GM18907 (cell line): ENCODE measurements around the gene PLXNA2.

ENCODE experiments used
- ATAC-seq: cut with Tn5 transposase; IDR thresholded peaks from one replicate; pipeline ENCODE4 v1.9.1; 2021; ENCODE audit warnings: mild to moderate bottlenecking, moderate library complexity; ENCODE audit not compliant: unreplicated experiment

Gene PLXNA2

GRCh38 chr1:208243967-208244916, at the start of gene PLXNA2:
TSS of gene PLXNA2 (minus strand) at chr1:208244384. CDS start at chr1:208217922, 26,462 bp downstream.
- peak; percentile 40 for ATAC-seq

- ATAC-seq: no peak
Observed at GRCh38 chr1:208292908-208293307, 48.7 kb upstream of the PLXNA2 start.

- no peak for ATAC-seq
Observed at GRCh38 chr1:208291923-208292711, 47.9 kb upstream of the PLXNA2 start.

GRCh38 chr1:208291129-208291528, 46.9 kb upstream of the PLXNA2 start:
- ATAC-seq: no peak

GRCh38 chr1:208289716-208290115, 45.5 kb upstream of the PLXNA2 start:
- ATAC-seq: no peak

GRCh38 chr1:208288495-208288894, 44.3 kb upstream of the PLXNA2 start:
- no peak for ATAC-seq

- no peak for ATAC-seq
Observed at GRCh38 chr1:208280681-208281450, 36.7 kb upstream of the PLXNA2 start.

- ATAC-seq: no peak
Observed at GRCh38 chr1:208279826-208280588, 35.8 kb upstream of the PLXNA2 start.

- no peak for ATAC-seq
Observed at GRCh38 chr1:208278638-208279037, 34.5 kb upstream of the PLXNA2 start.

- ATAC-seq: no peak
Observed at GRCh38 chr1:208276757-208277435, 32.7 kb upstream of the PLXNA2 start.

GRCh38 chr1:208275083-208275482, 30.9 kb upstream of the PLXNA2 start:
- no peak for ATAC-seq

- no peak for ATAC-seq
Observed at GRCh38 chr1:208273386-208274017, 29.3 kb upstream of the PLXNA2 start.

- ATAC-seq: no peak
Observed at GRCh38 chr1:208272713-208273112, 28.5 kb upstream of the PLXNA2 start.

- no peak for ATAC-seq
Observed at GRCh38 chr1:208272311-208272710, 28.1 kb upstream of the PLXNA2 start.

GRCh38 chr1:208271236-208271635, 27.1 kb upstream of the PLXNA2 start:
- no peak for ATAC-seq

- no peak for ATAC-seq
Observed at GRCh38 chr1:208270651-208271141, 26.5 kb upstream of the PLXNA2 start.

- no peak for ATAC-seq
Observed at GRCh38 chr1:208269338-208269666, 25.1 kb upstream of the PLXNA2 start.

GRCh38 chr1:208268541-208269337, 24.6 kb upstream of the PLXNA2 start:
- no peak for ATAC-seq
